ENCODE data around the gene PDHA2. TPM values are rescaled to one million over a fixed set of nuclear protein-coding genes. Genes with fewer than 3 reads are reported as not detected.

The PDHA2 gene
- total and polyA plus RNA-seq, 2 donors (not counting 1 experiment from before 2014, with no cell fraction given): not detected

- H3K9me3 ChIP-seq (ENCODE audit: control extremely low read depth in 1 of 3, control insufficient read depth in 2 of 3, insufficient read depth in 1 of 3, low read length in 2 of 3): peaks cover 0 to 24% (median 5%) of the 10 kb centered on the region in 3 donors
- DNase-seq (no peak), ATAC-seq (ENCODE audit: low read depth) (no peak)
- Mint-ChIP-seq H3K9me3 (ENCODE audit: insufficient read depth) (peaks cover 3% of the 10 kb centered on the region), H3K27me3 (no peaks in the 10 kb centered on the region), H3K4me3 (no peak overlapping the region), H3K27ac (no peak overlapping the region), H3K4me1 (no peaks in the 10 kb centered on the region)
- TF ChIP-seq CTCF (IDR thresholded peaks at IDR 0.05) (no peak), EZH2 (IDR thresholded peaks at IDR 0.05; ENCODE audit: borderline replicate concordance, insufficient read depth, low read depth, low read length, poor library complexity, severe bottlenecking) (no peak)
- no peaks in the 10 kb centered on the region for H3K4me1 ChIP-seq (ENCODE audit: control insufficient read depth in 2 of 2, insufficient read depth in 2 of 2, low read length in 2 of 2)
- H3K36me3 ChIP-seq (replicated peaks in 1 of 2; ENCODE audit: control extremely low read depth in 1 of 2, control insufficient read depth in 1 of 2, extremely low read depth in 1 of 2, insufficient read depth in 2 of 2, low read length in 1 of 2): no peaks in the 10 kb centered on the region
- no peak overlapping the region for H3K27ac ChIP-seq (ENCODE audit: low read length in 2 of 2)
- ChIA-PET CTCF (no interaction called here), POLR2A (no interaction called here)
- H3K9ac ChIP-seq (ENCODE audit: low read length): no peak overlapping the region
- no peak overlapping the region for H3K4me3 ChIP-seq (ENCODE audit: control extremely low read depth in 1 of 5, extremely low read depth in 1 of 5, insufficient read depth in 1 of 5, low read depth in 2 of 5, low read length in 4 of 5)
- H3K27me3 ChIP-seq (replicated peaks in 1 of 4; ENCODE audit: control extremely low read depth in 1 of 4, control insufficient read depth in 3 of 4, insufficient read depth in 4 of 4, low read length in 3 of 4): no peaks in the 10 kb centered on the region
- H4K20me1 ChIP-seq (ENCODE audit: control insufficient read depth, insufficient read depth, low read length, poor library complexity, severe bottlenecking): no peaks in the 10 kb centered on the region
- H3K79me2 ChIP-seq (ENCODE audit: control insufficient read depth, insufficient read depth, low read length): no peaks in the 10 kb centered on the region
- WGBS (ENCODE audit: insufficient coverage): 57% methylated on average over 1 of the region's 1 CpG
- H2AFZ ChIP-seq (ENCODE audit: insufficient read depth, low read depth, low read length, poor library complexity, severe bottlenecking): no peak overlapping the region
- intact Hi-C loops (cut with micrococcal nuclease): no loop called here
- H3K4me2 ChIP-seq (replicated peaks; ENCODE audit: low read depth, low read length, poor library complexity, severe bottlenecking): no peak overlapping the region
Measured at GRCh38 chr4:95869961-95870500, 30.1 kb downstream of the PDHA2 start.

- no peaks in the 10 kb centered on the region for H3K36me3 ChIP-seq (replicated peaks in 1 of 2; ENCODE audit: control extremely low read depth in 1 of 2, control insufficient read depth in 1 of 2, extremely low read depth in 1 of 2, insufficient read depth in 2 of 2, low read length in 1 of 2)
- peaks cover 0 to 1% (median 0%) of the 10 kb centered on the region in 3 donors for H3K9me3 ChIP-seq (ENCODE audit: control extremely low read depth in 1 of 3, control insufficient read depth in 2 of 3, insufficient read depth in 1 of 3, low read length in 2 of 3)
- ChIA-PET CTCF (no interaction called here), POLR2A (no interaction called here)
- WGBS (ENCODE audit: insufficient coverage): no CpG with 5 or more reads among the region's 1 CpG
- no peak for ATAC-seq (ENCODE audit: low read depth)
- H2AFZ ChIP-seq (ENCODE audit: insufficient read depth, low read depth, low read length, poor library complexity, severe bottlenecking): no peak overlapping the region
- H3K27me3 Mint-ChIP-seq: no peaks in the 10 kb centered on the region
- DNase-seq: no peak
- H3K4me3 Mint-ChIP-seq: no peak overlapping the region
- no peak overlapping the region for H3K9ac ChIP-seq (ENCODE audit: low read length)
- no peaks in the 10 kb centered on the region for H4K20me1 ChIP-seq (ENCODE audit: control insufficient read depth, insufficient read depth, low read length, poor library complexity, severe bottlenecking)
- no peak overlapping the region for H3K4me2 ChIP-seq (replicated peaks; ENCODE audit: low read depth, low read length, poor library complexity, severe bottlenecking)
- intact Hi-C loops (cut with micrococcal nuclease): no loop called here
- TF ChIP-seq CTCF (IDR thresholded peaks at IDR 0.05) (no peak), EZH2 (IDR thresholded peaks at IDR 0.05; ENCODE audit: borderline replicate concordance, insufficient read depth, low read depth, low read length, poor library complexity, severe bottlenecking) (no peak)
- peaks cover 2% of the 10 kb centered on the region for H3K9me3 Mint-ChIP-seq (ENCODE audit: insufficient read depth)
- no peaks in the 10 kb centered on the region for H3K4me1 ChIP-seq (ENCODE audit: control insufficient read depth in 2 of 2, insufficient read depth in 2 of 2, low read length in 2 of 2)
- H3K27ac Mint-ChIP-seq: no peak overlapping the region
- no peak overlapping the region for H3K27ac ChIP-seq (ENCODE audit: low read length in 2 of 2)
- H3K4me3 ChIP-seq (ENCODE audit: control extremely low read depth in 1 of 5, extremely low read depth in 1 of 5, insufficient read depth in 1 of 5, low read depth in 2 of 5, low read length in 4 of 5): no peak overlapping the region
- H3K4me1 Mint-ChIP-seq: no peaks in the 10 kb centered on the region
- H3K79me2 ChIP-seq (ENCODE audit: control insufficient read depth, insufficient read depth, low read length): no peaks in the 10 kb centered on the region
- H3K27me3 ChIP-seq (replicated peaks in 1 of 4; ENCODE audit: control extremely low read depth in 1 of 4, control insufficient read depth in 3 of 4, insufficient read depth in 4 of 4, low read length in 3 of 4): no peaks in the 10 kb centered on the region
Measured at GRCh38 chr4:95877636-95878035, 37.7 kb downstream of the PDHA2 start.
